ENCODE data around the gene GRHL1. TPM values are rescaled to one million over a fixed set of nuclear protein-coding genes. Genes with fewer than 3 reads are reported as not detected.

The GRHL1 gene
- total and polyA plus RNA-seq, 2 of the 4 experiments (the other 2 are of a cell fraction), result 0.18 to 0.21 TPM

DNA sequence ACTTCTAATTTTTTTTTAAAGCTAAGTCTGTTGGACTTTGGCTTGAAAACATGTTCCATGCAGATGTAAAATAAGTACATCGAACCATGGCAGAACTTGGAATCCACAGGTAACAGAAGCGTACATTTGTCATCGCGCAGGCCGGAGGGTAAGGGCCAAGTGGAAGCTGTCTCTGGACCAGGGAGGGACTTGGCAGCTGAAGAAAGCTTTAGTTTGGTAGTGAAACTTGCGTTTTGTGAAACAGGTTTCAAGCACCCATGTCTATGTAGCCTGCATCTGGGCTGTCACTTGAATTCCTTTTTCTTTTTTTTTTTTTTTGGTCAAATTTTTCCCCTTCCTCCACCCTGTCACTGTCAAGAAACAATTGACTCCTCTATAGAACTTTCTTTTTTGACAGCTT lies 20.4 kb downstream of the GRHL1 start:
- H3K4me2 ChIP-seq (ENCODE audit: low read depth, low read length), result peak overlapping the region; percentile 23; the same call in 1 of the 2 replicates
- H3K14ac ChIP-seq (replicated peaks; ENCODE audit: low read depth, low read length), result peak overlapping the region; percentile 67
- peak overlapping the region; percentile 74 for H4K5ac ChIP-seq (ENCODE audit: low read depth, low read length)
- TF ChIP-seq MAFK (IDR thresholded peaks at IDR 0.05; ENCODE audit: low read depth, low read length) (no peak), FOS (IDR thresholded peaks at IDR 0.05; ENCODE audit: low read depth, low read length) (no peak), CEBPB (IDR thresholded peaks at IDR 0.05; ENCODE audit: low read depth, low read length) (no peak), SMC3 (IDR thresholded peaks at IDR 0.05; ENCODE audit: low read depth, low read length) (no peak), POLR2A (IDR thresholded peaks at IDR 0.05; ENCODE audit: low read depth, low read length) (no peak), RCOR1 (IDR thresholded peaks at IDR 0.05; ENCODE audit: insufficient replicate concordance, low read length) (no peak), BHLHE40 (IDR thresholded peaks at IDR 0.05; ENCODE audit: low read depth, low read length) (no peak), MAZ (IDR thresholded peaks at IDR 0.05; ENCODE audit: borderline replicate concordance, low read depth, low read length) (no peak), RAD21 (IDR thresholded peaks at IDR 0.05; ENCODE audit: low read length) (no peak), MXI1 (IDR thresholded peaks at IDR 0.05; ENCODE audit: borderline replicate concordance, low read depth, low read length) (no peak)
- TF ChIP-seq, protein P1, sequence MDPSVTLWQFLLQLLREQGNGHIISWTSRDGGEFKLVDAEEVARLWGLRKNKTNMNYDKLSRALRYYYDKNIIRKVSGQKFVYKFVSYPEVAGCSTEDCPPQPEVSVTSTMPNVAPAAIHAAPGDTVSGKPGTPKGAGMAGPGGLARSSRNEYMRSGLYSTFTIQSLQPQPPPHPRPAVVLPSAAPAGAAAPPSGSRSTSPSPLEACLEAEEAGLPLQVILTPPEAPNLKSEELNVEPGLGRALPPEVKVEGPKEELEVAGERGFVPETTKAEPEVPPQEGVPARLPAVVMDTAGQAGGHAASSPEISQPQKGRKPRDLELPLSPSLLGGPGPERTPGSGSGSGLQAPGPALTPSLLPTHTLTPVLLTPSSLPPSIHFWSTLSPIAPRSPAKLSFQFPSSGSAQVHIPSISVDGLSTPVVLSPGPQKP (IDR thresholded peaks at IDR 0.05; ENCODE audit: borderline replicate concordance, low read depth, low read length), result no peak
- 0 out of 4 replicates have a peak overlapping the region, but pooled peaks of 1 of the 2 experiments have one; percentile 41 for H4K8ac ChIP-seq (ENCODE audit: low read depth in 2 of 2, low read length in 2 of 2)
- peak overlapping the region; percentile 78 for H2BK120ac ChIP-seq (ENCODE audit: low read depth, low read length)
- no peak overlapping the region for H3K56ac ChIP-seq (ENCODE audit: extremely low read depth, insufficient read depth, low read length)
- intact Hi-C loops (cut with micrococcal nuclease) (no loop called here), in situ Hi-C loops (cut with MboI; ENCODE audit: low sequenced_read_pairs) (no loop called here), dilution Hi-C loops (cut with HindIII; ENCODE audit: low sequenced_read_pairs, unreplicated experiment) (no loop called here)
- H3K9me1 ChIP-seq (ENCODE audit: insufficient read depth, low read length), result peaks cover 12% of the 10 kb centered on the region
- WGBS, 2 experiments (ENCODE audit: extremely low coverage in 2 of 2, insufficient read length in 1 of 2), result 83% methylated on average over 2 of the region's 6 CpGs; no CpG with 5 or more reads in 1 of the 2 experiments
- H2BK15ac ChIP-seq (ENCODE audit: low read depth, low read length), result peak overlapping the region; percentile 89; the same call in 2 of the 3 replicates
- no peak overlapping the region for H2AK9ac ChIP-seq (replicated peaks; ENCODE audit: low read depth, low read length, poor library complexity)
- H3K36me3 ChIP-seq (ENCODE audit: control insufficient read depth, insufficient read depth, low read length), result no peaks in the 10 kb centered on the region
- ChIA-PET POLR2A (ENCODE audit: unreplicated experiment) (no interaction called here), CTCF (interaction anchor here (0.6 kb wide), 2 partner anchors 11 to 13 kb away, joined by 3 read pairs; no protein-coding TSS in a partner anchor)
- H2BK20ac ChIP-seq (ENCODE audit: low read depth, low read length), result peak overlapping the region; percentile 83
- peak overlapping the region; percentile 89 for H3K4ac ChIP-seq (ENCODE audit: low read depth, low read length)
- H3K27ac ChIP-seq (ENCODE audit: insufficient read depth, low read length), result peak overlapping the region; percentile 71
- H3K9me3 ChIP-seq (ENCODE audit: control insufficient read depth, insufficient read depth, low read length), result no peaks in the 10 kb centered on the region
- peak overlapping the region; percentile 93 for H2AK5ac ChIP-seq (ENCODE audit: low read depth, low read length)
- DNase-seq, result no peak
- H4K91ac ChIP-seq (ENCODE audit: insufficient read depth, low read depth, low read length), result peak overlapping the region; percentile 74
- no peak overlapping the region for H3K4me3 ChIP-seq (ENCODE audit: insufficient read depth, low read depth, low read length)
- no peak for ATAC-seq (ENCODE audit: low read depth)
- peaks cover 37% of the 10 kb centered on the region for H3K4me1 ChIP-seq (ENCODE audit: control insufficient read depth, insufficient read depth, low read length)
- peak overlapping the region; percentile 87 for H3K18ac ChIP-seq (ENCODE audit: low read depth, low read length)
- no peaks in the 10 kb centered on the region for H3K27me3 ChIP-seq (ENCODE audit: control insufficient read depth, insufficient read depth, low read length)
- no peak overlapping the region for H2AFZ ChIP-seq (replicated peaks; ENCODE audit: low read length, poor library complexity)
- H4K20me1 ChIP-seq (ENCODE audit: insufficient read depth, low read length), result no peaks in the 10 kb centered on the region
- H3K79me1 ChIP-seq (ENCODE audit: low read depth in 1 of 2, low read length in 2 of 2), result no peaks in the 10 kb centered on the region
- H3K9ac ChIP-seq (ENCODE audit: low read depth, low read length), result no peak overlapping the region
- H3K23ac ChIP-seq (ENCODE audit: low read depth, low read length), result no peak overlapping the region
- BruUV-seq (replicated peaks), result no TSS peak
- peak overlapping the region; percentile 28 for H2BK5ac ChIP-seq (ENCODE audit: low read depth, low read length, poor library complexity, severe bottlenecking)

Data from IMR-90 (cell line).